Activated T-cell treated with anti-CD3 and anti-CD28 coated beads for 4 hours (primary cell): ENCODE data around the gene AGO3.
"Not testable (repeated sequence)": the region's sequence is repeated elsewhere in the genome, so short reads cannot be mapped to it uniquely, and the experiment has no call there.

Experiments used
- DNase-seq: peaks from one replicate; pipeline ENCODE4 v3.0.0-alpha.2; 2020

Gene AGO3

GRCh38 chr1:35927472-35927871 lies 3.4 kb upstream of the AGO3 start:
- DNase-seq: no peak

- peak; percentile 30 for DNase-seq
Measured at GRCh38 chr1:35929730-35930592, 944 bp upstream of the AGO3 start.

- no peak for DNase-seq
Measured at GRCh38 chr1:35931446-35932157, 697 bp downstream of the AGO3 start.

- DNase-seq: no peak
Measured at GRCh38 chr1:35932158-35932636, 1.3 kb downstream of the AGO3 start.

GRCh38 chr1:35932941-35933340 lies 2.0 kb downstream of the AGO3 start:
- no peak for DNase-seq

- DNase-seq: no peak
Measured at GRCh38 chr1:35935442-35936388, 4.8 kb downstream of the AGO3 start.

- no peak for DNase-seq
Measured at GRCh38 chr1:35936838-35937237, 5.9 kb downstream of the AGO3 start.

- no peak for DNase-seq
Measured at GRCh38 chr1:35939484-35939883, 8.6 kb downstream of the AGO3 start.

- DNase-seq: no peak
Measured at GRCh38 chr1:35945327-35945726, 14.4 kb downstream of the AGO3 start.

- no peak for DNase-seq
Measured at GRCh38 chr1:35947547-35947946, 16.6 kb downstream of the AGO3 start.

- DNase-seq: no peak
Measured at GRCh38 chr1:35958558-35958957, 27.7 kb downstream of the AGO3 start.

GRCh38 chr1:35959304-35959703 lies 28.4 kb downstream of the AGO3 start:
- DNase-seq: no peak

GRCh38 chr1:35962952-35963351 lies 32.0 kb downstream of the AGO3 start:
- no peak for DNase-seq

GRCh38 chr1:35964277-35964676 lies 33.4 kb downstream of the AGO3 start:
- not testable (repeated sequence) for DNase-seq

GRCh38 chr1:35968396-35968795 lies 37.5 kb downstream of the AGO3 start:
- DNase-seq: no peak

GRCh38 chr1:35971601-35972000 lies 40.7 kb downstream of the AGO3 start:
- DNase-seq: no peak

- not testable (repeated sequence) for DNase-seq
Measured at GRCh38 chr1:35972631-35973030, 41.7 kb downstream of the AGO3 start.

- DNase-seq: no peak
Measured at GRCh38 chr1:35980090-35980489, 49.2 kb downstream of the AGO3 start.

- no peak for DNase-seq
Measured at GRCh38 chr1:35988237-35988636, 57.3 kb downstream of the AGO3 start.

- no peak for DNase-seq
Measured at GRCh38 chr1:36006941-36007500, 76.1 kb downstream of the AGO3 start.

- DNase-seq: no peak
Measured at GRCh38 chr1:36007741-36008140, 76.8 kb downstream of the AGO3 start.

GRCh38 chr1:36008546-36009197 lies 77.8 kb downstream of the AGO3 start:
- no peak for DNase-seq
